Cardiac fibroblast (primary cell): ENCODE results near the gene PAX1.

Experiments
- DNase-seq, 2 donors: peaks; one replicate each; pipeline versions ENCODE4 v3.0.0 to v3.0.0-alpha.2; 2010; ENCODE audit warnings: low read depth in 2 of 2
- H3K4me3 ChIP-seq, 2 donors: replicated peaks in 1 of 2; 1 replicate in 1 of 2; 2 replicates in 1 of 2; pipeline ENCODE4 v1.5.1; 2011; ENCODE audit warnings: low read depth in 2 of 2, low read length in 2 of 2, mild to moderate bottlenecking in 2 of 2, moderate library complexity in 1 of 2
- CTCF ChIP-seq: IDR thresholded peaks from one replicate; pipeline ENCODE4 v1.5.1; 2011; ENCODE audit warnings: low read depth, mild to moderate bottlenecking, low read length, inconsistent platforms

The PAX1 gene

GRCh38 chr20:21713470-21713869, 8.0 kb downstream of the PAX1 start:
- no peak for DNase-seq
- H3K4me3 ChIP-seq, result no peak overlapping the region
- TF ChIP-seq CTCF, result no peak

- DNase-seq, result no peak
- H3K4me3 ChIP-seq, result no peak overlapping the region
- TF ChIP-seq CTCF, result no peak
Measured at GRCh38 chr20:21713901-21714296, 8.4 kb downstream of the PAX1 start.

- DNase-seq, result no peak
- H3K4me3 ChIP-seq, result no peak overlapping the region
- no peak for TF ChIP-seq CTCF
Measured at GRCh38 chr20:21714297-21715192, 9.1 kb downstream of the PAX1 start.

- no peak overlapping the region for H3K4me3 ChIP-seq
- TF ChIP-seq CTCF, result no peak
- no peak for DNase-seq
Measured at GRCh38 chr20:21715193-21715881, 9.9 kb downstream of the PAX1 start.

- peak; percentile 71 to 82 for DNase-seq
- H3K4me3 ChIP-seq, result no peak overlapping the region
- TF ChIP-seq CTCF, result peak; percentile 66
Measured at GRCh38 chr20:21719592-21720214, 14.2 kb downstream of the PAX1 start.

- no peak for DNase-seq
- H3K4me3 ChIP-seq, result no peak overlapping the region
- TF ChIP-seq CTCF, result no peak
Measured at GRCh38 chr20:21725892-21726291, 20.4 kb downstream of the PAX1 start.
